Activated CD4-positive, CD25-positive, alpha-beta regulatory T cell treated with anti-CD3 and anti-CD28 coated beads, Interleukin-2, amount 50 U/mL, for 16 hours (primary cell): ENCODE results near the gene CYP4A22.
"Not testable (repeated sequence)": the region's sequence is repeated elsewhere in the genome, so short reads cannot be mapped to it uniquely, and the experiment has no call there.

ENCODE experiments used
- DNase-seq: peaks from one replicate; pipeline ENCODE4 v3.0.0-alpha.2; 2020; ENCODE audit warnings: low read depth, low spot score

The CYP4A22 gene

DNA sequence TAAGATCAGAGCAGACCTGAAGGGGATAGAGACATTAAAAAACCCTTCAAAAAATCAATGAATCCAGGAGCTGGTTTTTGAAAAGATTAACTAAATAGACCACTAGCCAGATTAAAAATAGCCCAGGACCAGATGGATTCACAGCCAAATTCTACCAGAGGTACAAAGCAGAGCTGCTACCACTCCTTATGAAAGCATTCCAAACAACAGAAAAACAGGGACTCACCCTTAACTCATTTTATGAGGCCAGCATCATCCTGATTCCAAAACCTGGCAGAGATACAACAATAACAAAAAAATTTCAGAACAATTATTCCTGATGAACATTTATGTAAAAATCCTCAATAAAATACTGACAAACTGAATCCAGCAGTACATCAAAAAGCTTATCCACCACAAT is 19.2 kb downstream of the CYP4A22 start:
- DNase-seq: not testable (repeated sequence)

DNA sequence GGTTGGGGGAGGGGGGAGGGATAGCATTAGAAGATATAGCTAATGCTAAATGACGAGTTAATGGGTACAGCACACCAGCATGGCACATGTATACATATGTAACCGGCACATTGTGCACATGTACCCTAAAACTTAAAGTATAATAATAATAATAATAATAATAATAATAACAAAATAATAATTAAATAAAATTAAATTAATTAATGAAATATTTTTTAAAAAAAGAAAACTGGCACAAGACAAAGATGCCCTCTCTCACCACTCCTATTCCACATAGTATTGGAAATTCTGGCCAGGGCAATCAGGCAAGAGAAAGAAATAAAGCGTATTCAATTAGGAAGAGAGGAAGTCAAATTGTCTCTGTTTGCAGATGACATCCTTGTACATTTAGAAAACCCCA is 20.7 kb downstream of the CYP4A22 start:
- DNase-seq: not testable (repeated sequence)

DNA sequence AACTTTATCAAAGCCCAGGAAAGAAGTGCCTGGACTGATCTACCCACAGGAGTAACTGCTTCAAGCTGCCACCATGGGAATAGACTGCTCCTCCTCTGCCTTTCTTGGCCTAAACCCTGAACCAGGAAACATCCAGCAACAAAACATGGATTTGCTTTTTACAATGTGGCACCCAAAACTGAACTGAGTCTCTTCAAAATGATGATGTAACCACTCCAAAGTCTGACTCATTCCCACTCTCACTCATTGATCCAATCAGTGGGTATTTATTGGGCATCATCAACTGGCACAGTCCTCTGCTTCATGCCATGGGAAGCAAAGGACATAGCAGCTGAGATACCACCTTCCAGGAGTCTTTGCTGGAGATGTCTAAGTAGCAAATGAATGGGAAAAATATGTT is 23.5 kb downstream of the CYP4A22 start:
- no peak for DNase-seq

DNA sequence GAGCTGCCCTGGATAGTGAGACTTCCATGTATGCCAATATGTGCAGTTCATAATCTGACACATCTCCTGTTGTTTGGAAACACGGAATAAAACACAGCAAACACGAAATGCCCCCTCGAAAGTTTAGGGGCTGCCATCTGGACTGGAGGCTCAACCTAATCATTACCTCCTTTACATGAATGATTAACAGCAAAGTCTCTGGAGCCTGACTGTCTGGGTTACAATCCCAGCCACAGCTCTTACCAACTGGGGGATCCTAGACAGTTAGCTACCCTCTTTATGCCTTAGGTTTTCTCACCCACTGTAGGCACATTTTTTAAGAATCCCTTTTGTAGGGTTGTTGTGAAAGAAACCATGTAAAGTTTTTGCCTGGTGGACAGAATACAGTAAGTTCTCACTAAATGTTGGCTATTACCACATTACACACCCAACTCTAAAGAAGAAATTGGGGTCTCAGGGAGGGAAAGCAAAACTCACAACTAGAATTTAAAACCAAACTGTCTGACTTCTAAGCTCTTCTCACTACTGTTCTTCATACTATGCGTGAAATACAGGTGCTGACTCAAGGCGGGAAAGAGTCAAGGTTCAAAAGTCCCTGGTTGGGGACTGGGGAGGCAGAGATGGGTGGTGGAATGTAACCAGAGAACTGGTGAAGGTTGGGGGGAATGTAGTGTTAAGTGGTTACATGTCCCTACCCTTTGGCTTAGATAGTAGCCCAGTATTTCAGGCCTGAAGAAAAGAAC is 24.2 kb downstream of the CYP4A22 start:
- no peak for DNase-seq

DNA sequence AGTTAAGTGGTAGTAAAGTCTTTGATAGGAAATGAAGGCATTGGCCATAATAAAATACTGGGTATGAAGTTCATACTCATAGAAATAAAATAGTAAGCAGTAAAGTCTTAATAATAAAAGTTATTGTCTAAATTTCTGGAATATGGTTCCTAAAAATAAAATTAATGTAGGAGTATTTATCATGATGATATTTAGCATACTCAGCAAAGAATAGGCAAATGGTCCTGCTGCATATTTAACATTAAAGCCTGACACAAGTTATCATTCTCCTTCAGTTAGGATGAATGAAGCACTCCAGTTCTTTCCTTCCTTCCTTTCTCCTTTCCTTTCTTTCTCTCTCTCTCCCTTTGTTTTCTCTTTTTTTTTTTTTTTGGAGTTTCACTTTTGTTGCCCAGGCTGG is 27.3 kb downstream of the CYP4A22 start:
- no peak for DNase-seq

DNA sequence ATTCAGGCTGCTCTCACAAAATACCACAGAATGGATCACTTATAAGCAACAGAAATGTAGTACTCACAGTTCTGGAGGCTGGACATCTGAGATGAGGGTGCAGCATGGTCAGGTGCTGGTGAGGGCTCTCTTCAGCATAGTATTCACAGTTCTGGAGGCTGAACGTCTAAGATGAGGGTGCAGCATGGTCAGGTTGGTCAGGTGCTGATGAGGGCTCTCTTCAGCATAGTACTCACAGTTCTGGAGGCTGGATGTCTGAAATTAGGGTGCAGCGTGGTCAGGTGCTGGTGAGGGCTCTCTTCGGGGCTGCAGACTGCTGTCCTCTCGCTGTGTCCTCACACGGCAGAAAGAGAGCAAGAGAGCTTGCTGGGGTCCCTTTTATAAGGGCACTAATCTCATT is 35.5 kb downstream of the CYP4A22 start:
- DNase-seq: no peak

DNA sequence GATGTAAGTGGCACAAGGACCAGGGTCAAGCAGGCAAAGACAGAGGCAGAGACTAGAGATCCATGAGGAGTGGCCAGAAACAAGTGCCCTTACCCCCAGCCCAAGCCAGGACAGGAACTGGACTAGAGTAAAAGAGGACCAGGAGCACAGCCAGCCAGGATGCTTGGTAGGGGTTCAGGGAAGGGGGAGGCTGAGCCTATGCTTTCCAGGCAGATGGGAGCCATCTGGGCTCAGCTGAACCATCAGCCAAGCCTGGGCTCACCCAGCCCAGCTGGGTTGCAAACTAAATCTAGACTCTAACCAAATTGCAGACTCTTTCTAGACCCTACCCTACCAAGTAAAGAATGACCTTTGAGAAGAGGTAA is 37.4 kb downstream of the CYP4A22 start:
- no peak for DNase-seq

DNA sequence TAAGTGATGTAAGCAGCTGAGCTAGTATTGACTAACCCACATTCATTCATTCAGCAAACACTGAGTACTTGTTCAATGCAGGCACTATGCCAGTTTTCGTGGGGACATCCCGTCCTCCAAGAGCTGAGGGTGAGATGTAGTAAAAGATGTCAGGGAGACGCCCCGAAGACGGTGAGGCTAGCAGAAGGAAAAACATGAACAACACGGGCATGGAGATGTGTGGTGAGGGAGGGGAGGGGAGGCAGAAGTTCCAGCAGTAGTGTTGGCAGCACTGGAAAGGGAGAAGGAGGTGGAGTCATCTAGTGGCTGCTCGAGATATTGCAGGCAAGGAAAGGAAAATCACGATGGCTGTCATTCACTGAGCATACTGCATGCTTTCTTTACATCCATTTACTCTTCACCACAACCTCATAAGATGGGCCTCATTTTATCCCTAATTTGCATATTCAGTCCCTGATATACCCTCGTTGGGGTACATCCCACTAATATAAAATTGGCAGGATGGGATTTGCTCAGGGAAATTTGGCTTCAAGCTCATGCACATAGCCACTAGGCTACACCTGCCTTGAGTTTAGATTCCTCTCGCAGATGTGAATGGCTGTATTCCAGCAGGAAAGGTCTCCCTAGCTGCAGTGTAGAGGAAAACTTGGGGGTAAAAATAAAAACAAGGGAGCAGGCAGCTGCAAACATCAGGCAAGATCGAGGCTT is 38.1 kb downstream of the CYP4A22 start:
- no peak for DNase-seq

DNA sequence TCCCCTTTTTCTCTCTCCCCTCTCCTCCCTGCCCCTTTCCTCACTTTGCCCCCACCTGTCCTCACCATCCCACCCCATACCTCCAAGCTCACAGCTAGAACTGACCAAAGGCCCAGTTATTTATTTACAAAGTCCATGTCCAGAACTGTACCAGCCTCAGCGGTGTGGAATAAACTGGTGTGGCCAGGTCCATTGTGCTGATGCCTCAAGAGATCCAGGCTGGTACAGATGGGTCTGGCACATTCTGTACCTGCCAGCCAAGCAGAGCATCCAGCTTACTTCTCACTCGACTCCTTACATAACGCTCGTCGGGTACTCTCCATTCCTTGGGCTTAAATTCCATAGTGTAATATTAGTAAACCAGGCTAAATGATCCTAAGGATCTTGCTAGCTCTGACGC is 40.8 kb downstream of the CYP4A22 start:
- DNase-seq: no peak

DNA sequence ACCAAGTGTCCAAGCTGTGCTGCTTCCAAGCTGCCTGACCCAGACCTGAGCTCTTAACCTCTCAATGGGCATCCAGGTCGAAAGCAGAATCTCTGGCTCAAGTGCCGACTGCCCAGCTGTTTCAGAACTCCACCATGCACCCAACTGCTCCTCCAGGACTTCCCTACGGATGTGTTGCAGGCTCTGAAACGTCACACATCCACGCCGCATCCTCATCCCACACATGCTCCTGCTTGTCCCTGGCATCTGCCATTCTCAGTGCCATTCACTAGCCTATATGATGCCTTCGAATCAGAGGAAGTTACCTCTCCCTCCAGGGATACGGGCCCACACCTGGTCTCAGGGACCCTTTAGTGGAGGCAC is 41.4 kb downstream of the CYP4A22 start:
- no peak for DNase-seq

DNA sequence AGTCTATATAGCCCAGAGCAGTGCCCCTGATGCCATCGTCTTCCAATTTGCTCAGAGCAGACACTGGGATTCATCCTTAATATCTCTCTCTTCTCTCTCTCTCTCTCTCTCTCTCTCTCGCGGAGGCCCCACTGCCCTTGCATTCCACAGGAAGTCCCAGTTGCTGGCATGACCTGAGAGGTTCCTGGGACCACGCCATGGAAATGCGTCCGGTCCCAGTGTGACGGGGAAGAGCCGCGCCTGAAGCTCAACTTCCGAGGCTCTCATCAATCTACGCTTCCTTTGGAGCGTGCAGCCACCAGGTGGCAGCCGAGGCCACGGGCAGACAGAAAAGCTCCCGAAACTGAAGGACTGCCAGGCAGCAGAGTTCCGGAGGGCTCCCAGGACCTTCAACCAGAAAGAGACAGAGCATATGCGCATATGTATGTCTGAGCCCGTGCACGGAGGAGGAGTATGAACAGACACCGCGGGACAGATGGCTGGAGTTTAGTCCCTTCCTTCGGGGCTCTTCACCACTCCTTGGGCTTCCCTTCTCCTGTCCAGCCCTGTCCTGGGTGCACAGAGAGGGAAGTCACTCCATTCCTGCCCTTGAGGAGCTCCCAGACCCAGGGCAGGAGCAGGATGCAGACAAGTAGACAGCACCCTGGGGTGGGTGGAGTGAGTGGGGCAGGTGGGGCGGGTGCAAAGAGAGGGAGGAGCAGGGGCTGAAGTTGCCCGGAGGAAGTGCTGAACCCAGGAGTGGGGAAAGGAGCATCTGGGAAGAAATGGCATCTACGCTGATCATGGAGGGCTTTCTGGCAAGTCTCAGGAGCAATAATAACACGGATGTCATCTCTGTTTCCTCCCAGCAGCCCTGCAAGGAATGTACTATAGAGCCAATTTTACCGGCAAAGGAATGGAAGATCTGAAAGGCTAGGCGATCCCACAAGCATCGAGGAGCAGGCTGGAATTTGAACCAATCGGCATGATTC is 42.1 kb downstream of the CYP4A22 start:
- DNase-seq: peak; percentile 41

DNA sequence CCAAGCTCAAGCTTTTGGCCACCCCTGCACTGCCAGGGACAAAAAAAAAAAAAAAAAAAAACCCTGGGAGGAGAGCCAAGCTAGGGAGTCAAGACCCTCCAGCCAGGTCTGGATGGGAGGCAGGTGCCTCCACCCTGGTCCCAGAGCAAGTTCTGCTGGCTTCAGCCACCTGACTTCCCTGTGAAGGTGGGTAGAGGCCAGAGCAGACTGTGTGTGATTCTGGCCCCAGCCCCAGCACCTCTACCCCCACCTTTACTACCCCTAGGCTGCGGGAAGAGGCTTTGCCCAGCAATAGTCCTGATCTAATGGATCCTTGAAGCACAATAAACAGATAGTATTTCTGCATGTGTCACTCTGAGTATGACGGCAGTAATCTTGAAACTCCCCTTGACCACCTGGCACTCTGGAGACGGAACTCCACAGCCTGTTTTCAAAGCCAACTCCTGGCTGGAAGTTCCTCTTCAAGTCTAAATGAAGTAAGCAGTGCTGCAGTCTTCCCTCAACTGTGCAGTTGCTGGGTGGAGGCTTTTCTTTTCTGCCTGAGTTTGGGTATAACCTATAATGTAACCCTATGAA is 42.8 kb downstream of the CYP4A22 start:
- DNase-seq: no peak

DNA sequence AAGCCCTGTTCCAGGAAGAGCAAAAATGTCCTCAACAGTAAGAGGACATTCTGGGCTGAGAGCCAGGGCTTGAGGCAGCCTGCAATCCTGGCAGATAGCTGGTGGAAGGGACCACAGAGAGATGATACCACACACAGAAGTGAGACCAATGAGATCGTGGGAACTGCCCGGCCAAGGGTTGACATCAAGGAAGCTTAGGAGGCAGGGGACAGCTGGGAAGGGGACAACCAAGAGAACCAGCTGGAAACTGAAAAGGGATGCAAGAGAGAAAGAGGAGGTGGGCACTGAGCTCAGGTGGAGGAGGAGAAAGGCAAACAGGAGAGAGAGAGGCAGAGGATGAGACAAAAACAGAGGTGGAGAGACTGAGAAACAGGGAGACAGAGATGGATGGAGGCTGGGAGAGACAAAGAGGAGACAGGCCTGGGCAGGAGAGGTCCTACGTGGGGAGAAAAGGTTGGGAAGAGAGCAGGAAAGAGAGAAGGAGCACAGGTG is 43.4 kb downstream of the CYP4A22 start:
- DNase-seq: no peak

DNA sequence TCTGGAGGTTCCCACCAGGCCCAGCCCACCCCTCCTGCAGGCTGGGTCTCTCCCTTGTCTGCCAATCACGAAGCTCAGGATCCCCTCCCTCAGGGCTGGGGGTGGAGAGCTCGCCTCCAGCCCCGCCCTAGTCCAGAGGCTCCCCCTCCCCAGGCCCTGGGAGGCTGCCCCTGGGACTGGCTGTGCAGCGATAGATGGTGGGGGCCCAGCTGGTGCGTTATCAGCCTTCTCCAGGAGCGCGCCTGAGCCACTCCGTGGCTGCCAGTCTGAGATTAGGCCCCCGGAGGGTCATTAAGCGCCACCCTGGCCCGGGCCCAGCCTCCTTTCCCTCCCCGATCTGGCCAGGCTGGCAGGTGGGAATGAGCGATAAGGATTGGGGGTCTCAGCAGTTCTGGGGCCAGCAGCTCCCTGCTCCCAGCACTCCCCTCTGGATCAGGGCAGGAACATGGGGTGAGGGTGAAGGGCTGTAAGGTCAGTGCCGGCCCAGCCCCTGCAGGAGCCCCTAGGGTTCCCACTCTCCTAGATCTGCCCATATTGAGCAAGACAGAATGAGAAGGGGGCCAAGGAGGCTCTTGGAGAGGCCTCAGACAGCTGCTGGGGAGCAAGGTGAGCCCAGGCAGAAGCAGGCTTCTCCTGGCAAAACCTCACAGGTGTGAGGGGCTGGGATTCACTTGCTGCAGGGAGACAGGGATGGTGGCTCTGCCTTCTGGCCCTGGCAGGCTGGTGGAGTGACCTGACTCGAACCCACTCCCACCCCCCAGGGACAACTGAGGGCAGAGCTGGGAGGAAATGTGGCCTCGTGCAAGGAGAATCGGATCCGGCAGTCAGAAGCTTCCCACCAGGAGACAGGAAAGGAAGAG is 44.1 kb downstream of the CYP4A22 start:
- no peak for DNase-seq

DNA sequence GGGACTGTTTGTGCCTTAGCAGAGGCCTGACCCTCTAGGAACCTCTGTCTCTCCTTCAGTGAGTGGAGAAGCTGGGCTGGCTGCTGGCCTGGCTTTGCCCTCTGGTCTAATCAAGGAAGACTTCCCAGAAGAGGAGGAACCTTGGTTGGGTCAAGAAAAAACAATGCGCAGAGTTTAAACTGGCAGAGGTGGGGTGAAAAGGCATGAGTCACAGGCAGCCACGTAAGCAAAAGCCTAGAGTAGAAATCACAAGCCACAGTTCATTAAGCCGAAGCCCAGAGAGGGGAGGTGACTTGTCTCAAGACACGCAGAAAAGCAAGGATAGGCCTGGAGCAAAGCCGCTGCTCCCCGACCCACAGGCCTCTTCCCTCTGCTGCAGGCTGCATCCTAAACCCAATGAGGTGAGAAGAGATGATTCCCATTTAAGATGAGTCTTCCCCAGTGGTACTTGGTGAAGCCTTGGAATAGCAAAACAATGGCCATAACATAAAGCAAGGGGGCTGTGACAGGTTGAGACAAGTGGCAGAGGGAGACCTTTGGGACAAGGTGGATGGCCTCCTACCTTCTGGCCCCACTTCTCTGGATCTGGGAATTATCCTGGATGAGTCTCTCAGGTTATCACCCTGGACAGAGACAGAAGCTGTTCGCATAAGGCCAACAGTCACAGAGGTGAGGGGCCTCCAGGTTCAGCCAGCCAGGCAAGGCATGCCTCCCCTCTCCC is 44.9 kb downstream of the CYP4A22 start:
- no peak for DNase-seq

DNA sequence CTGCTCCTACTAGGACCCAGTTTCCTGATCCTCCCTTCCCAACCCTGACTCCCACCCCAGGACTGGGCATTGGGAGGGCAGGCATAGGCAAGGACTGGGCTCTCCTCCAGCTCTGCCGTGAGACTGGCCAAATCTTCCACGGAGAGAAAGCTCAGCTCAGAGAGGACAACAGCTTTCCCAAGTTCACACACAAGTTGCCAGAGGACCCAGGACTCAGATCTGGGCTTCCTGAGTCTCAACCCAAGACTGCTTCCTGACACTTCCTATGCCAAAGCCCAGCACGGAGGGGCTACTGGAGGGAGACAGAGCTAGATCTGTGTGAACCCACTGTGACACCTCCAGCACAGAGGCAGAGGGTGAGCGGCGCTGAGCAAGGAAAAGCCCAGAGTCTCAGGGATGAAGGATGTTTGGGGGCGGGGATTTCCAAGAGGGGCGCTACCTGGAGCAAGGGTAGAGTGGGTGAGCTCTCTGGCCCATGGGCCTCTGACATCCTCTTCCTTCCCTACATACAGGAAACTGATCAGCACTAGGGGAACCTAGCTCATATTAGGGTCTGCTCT is 45.5 kb downstream of the CYP4A22 start:
- no peak for DNase-seq

DNA sequence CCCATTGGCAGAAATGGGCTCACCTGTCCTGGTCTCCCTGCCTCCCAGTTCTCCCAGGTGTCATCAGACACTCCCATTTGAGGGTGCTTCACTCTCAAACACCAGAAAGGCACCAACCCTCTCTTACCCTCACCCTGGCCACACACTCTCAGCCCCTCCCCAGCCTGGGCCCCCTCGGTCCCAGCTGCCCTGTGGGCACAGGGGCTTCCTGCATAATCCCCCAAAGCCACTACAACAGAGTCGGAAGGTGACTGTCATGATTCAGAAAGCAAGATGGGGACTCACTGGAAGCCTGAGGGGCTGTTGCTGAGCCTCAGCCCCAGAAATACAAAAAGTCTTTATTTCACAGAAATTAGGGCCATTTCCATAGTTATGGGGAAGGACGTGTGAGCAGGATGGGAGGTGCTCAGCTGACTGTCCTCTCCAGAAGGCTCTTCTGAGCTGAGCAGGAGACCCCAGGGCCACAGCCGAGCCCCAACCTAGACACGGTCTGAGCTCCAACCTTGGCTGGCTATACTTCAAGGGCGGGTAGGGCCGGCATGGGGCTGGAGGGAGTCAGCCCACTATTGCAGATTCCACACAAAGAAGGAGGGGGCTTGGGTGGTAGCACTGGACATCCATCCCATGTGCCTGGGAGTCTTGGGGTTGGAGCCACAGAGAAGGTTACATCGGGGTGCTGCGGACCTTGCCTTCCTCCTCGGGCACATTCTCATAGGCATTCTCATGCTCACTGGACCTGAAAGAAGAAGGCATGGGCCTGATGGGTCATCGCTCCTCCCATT is 46.3 kb downstream of the CYP4A22 start:
- DNase-seq: no peak

DNA sequence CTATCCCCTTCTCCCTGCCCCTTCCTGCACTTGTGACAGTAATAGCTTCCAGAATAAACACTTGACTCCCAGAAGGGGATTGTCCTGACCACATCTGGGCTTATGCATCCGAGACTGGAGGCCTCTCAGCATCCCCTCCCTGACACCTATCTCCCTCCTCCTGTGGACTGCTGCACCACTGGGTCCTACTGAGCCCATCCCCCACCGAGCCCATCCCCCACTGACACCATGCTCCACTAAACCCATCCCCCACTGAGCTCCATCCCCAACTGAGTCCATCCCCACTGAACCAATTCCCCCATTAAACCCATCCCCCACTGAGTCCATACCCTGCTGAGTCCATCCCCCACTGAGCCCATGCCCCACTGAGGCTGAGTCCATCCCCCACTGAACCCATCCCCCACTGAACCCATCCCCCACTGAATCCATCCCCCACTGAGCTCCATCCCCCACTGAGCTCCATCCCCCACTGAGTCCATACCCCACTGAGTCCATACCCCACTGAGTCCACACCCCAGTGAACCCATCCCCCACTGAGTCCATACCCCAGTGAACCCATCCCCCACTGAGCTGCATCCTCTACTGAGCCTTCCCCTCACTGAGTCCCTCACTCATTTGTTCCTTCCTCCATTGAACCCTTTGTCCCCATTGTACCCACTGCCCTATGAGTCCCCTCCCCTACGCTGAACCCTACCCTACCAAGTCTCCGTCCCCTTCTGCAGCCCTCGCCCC is 47.0 kb downstream of the CYP4A22 start:
- no peak for DNase-seq
